Fibroblast of lung (primary cell): ENCODE measurements around the gene RAB43. TPM values are rescaled to one million over a fixed set of nuclear protein-coding genes. Genes with fewer than 3 reads are reported as not detected.
"Not testable (repeated sequence)": the region's sequence is repeated elsewhere in the genome, so short reads cannot be mapped to it uniquely, and the experiment has no call there.

Experiments used
- DNase-seq, 2 donors: peaks; one replicate each; pipeline versions ENCODE4 v3.0.0 to v3.0.0-alpha.2; 2010; ENCODE audit warnings: low read depth in 2 of 2
- H2AFZ ChIP-seq: 2 replicates; pipeline ENCODE4 v1.5.1; 2012; ENCODE audit warnings: low read length, control low read depth, inconsistent platforms
- H3K27ac ChIP-seq: 2 replicates; pipeline ENCODE4 v1.5.1; 2011; ENCODE audit warnings: low read length, control low read depth; ENCODE audit not compliant: insufficient read depth
- H3K27me3 ChIP-seq: 2 replicates; pipeline ENCODE4 v1.5.1; 2011; ENCODE audit warnings: mild to moderate bottlenecking, low read length; ENCODE audit not compliant: control insufficient read depth, insufficient read depth
- H3K36me3 ChIP-seq: 2 replicates; pipeline ENCODE4 v1.5.1; 2011; ENCODE audit warnings: low read length; ENCODE audit not compliant: control insufficient read depth, insufficient read depth
- H3K4me1 ChIP-seq: 2 replicates; pipeline ENCODE4 v1.5.1; 2011; ENCODE audit warnings: low read length; ENCODE audit not compliant: control insufficient read depth, insufficient read depth; ENCODE audit errors: extremely low read depth
- H3K4me2 ChIP-seq: 2 replicates; pipeline ENCODE4 v1.5.1; 2011; ENCODE audit warnings: low read length, control low read depth; ENCODE audit not compliant: insufficient read depth; ENCODE audit errors: extremely low read depth
- H3K4me3 ChIP-seq, 4 experiments: fragments of 200-600 bp in 1 of 4; sonication (generic) in 1 of 4; replicated peaks in 1 of 4; 2 replicates each; pipeline ENCODE4 v1.5.1; 2011 to 2016; ENCODE audit warnings: low read length in 4 of 4, low read depth in 3 of 4, mild to moderate bottlenecking in 3 of 4, control low read depth in 2 of 4, inconsistent platforms in 1 of 4, mixed read lengths in 1 of 4; ENCODE audit not compliant: insufficient read depth in 1 of 4; ENCODE audit errors: control extremely low read depth in 1 of 4
- H3K79me2 ChIP-seq: 2 replicates; pipeline ENCODE4 v1.5.1; 2012; ENCODE audit warnings: mild to moderate bottlenecking, low read length, inconsistent platforms; ENCODE audit not compliant: control insufficient read depth, insufficient read depth
- H3K9ac ChIP-seq: 2 replicates; pipeline ENCODE4 v1.5.1; 2011; ENCODE audit warnings: mild to moderate bottlenecking, low read length, control low read depth; ENCODE audit not compliant: insufficient read depth
- H3K9me3 ChIP-seq: 2 replicates; pipeline ENCODE4 v1.5.1; 2012; ENCODE audit warnings: low read depth, low read length; ENCODE audit not compliant: control insufficient read depth, insufficient read depth
- H4K20me1 ChIP-seq: 2 replicates; pipeline ENCODE4 v1.5.1; 2011; ENCODE audit warnings: low read length; ENCODE audit not compliant: control insufficient read depth, insufficient read depth; ENCODE audit errors: extremely low read depth
- CTCF ChIP-seq, 2 donors: IDR thresholded peaks in 1 of 2; conservative IDR thresholded peaks in 1 of 2; 1 replicate in 1 of 2; 2 replicates in 1 of 2; pipeline ENCODE4 v1.5.1; 2011 to 2012; ENCODE audit warnings: low read length in 2 of 2, control low read depth in 1 of 2, inconsistent platforms in 1 of 2, low read depth in 1 of 2, mild to moderate bottlenecking in 1 of 2
- EZH2 ChIP-seq: IDR thresholded peaks from 2 replicates; pipeline ENCODE4 v1.5.1; 2012; ENCODE audit warnings: low read length, control low read depth, mild to moderate bottlenecking; ENCODE audit errors: missing control alignments
- polyA minus RNA-seq: library from RNA; depleted of rRNA, polyadenylated mRNA; stranded (reverse); fragments of >200 nt; gene quantifications from 2 replicates; pipeline ENCODE4 v1.2.3, GENCODE V29; 2011; ENCODE audit warnings: low replicate concordance
- polyA plus RNA-seq, 2 donors: library from polyadenylated mRNA; depleted of rRNA in 1 of 2; stranded (reverse) in 1 of 2; unstranded in 1 of 2; fragments of >200 nt; gene quantifications; 2 replicates each; pipeline ENCODE4 v1.2.1, GENCODE V29; 2011 to 2012; ENCODE audit warnings: missing spikeins in 1 of 2
- total RNA-seq: library from RNA; depleted of rRNA; stranded (reverse); fragments of >200 nt; gene quantifications from 2 replicates; pipeline ENCODE4 v1.2.1, GENCODE V29; 2014

The RAB43 gene
- 12.1 and 21.5 TPM in 2 replicates for total RNA-seq
- 5.7 and 6.6 TPM in 2 replicates for polyA plus RNA-seq
- 13.5 and 18.7 TPM in 2 replicates for polyA plus RNA-seq (2012)
- 24.5 and 31.8 TPM in 2 replicates for polyA minus RNA-seq

DNA sequence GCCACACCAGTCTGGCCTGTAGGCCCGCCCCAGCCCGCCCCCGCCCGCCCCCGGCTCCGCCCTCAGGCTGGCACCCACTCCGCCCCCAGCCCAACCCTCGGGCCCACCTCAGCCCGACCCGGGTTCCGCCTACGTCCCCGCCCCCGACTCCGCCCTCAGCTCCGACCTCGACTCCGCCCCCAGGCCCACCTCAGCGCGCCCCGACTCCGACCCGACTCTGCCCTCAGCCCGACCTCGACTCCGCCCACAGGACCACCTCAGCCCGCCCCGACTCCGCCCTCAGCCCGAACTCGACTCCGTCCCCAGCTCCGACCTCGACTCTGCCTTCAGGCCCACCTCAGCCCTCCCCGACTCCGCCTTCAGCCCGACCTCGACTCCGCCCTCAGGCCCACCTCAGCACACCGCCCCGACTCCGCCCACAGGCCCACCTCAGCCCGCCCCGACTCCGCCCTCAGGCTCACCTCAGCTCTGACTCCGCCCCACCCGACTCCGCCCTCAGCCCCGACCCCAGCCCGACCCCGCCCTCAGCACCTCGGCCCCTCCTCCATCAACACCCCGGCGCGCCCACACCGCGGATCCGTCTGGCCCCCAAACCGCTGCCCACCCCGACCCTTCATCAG, at the start of gene RAB43:
RAB43 (minus strand) TSS at position 13 of the 620 bp plus-strand sequence. CDS start 315 bp downstream, outside the sequence.
- peak within 1 kb of the TSS; percentile 78 for H3K9ac ChIP-seq
- peak; percentile 73 for DNase-seq
- TF ChIP-seq EZH2 = no peak
- TF ChIP-seq CTCF (conservative IDR thresholded peaks at IDR 0.05 in 1 of 2, IDR thresholded peaks at IDR 0.05 in 1 of 2; ENCODE audit: low read depth in 1 of 2, low read length in 2 of 2) = no peak
- H4K20me1 ChIP-seq = peaks cover 1% of the 10 kb centered on the region
- peak within 1 kb of the TSS; percentile 71 for H2AFZ ChIP-seq
- H3K79me2 ChIP-seq = peaks cover 27% of the 10 kb centered on the region
- no peaks in the 10 kb centered on the region for H3K36me3 ChIP-seq
- H3K4me1 ChIP-seq = peaks cover 17% of the 10 kb centered on the region
- no peaks in the 10 kb centered on the region for H3K27me3 ChIP-seq
- peak within 1 kb of the TSS; percentile 83 to 88 (median 87) for H3K4me3 ChIP-seq
- H3K9me3 ChIP-seq = no peaks in the 10 kb centered on the region
- peak within 1 kb of the TSS; percentile 81 for H3K27ac ChIP-seq
- peak within 1 kb of the TSS; percentile 100 for H3K4me2 ChIP-seq

DNA sequence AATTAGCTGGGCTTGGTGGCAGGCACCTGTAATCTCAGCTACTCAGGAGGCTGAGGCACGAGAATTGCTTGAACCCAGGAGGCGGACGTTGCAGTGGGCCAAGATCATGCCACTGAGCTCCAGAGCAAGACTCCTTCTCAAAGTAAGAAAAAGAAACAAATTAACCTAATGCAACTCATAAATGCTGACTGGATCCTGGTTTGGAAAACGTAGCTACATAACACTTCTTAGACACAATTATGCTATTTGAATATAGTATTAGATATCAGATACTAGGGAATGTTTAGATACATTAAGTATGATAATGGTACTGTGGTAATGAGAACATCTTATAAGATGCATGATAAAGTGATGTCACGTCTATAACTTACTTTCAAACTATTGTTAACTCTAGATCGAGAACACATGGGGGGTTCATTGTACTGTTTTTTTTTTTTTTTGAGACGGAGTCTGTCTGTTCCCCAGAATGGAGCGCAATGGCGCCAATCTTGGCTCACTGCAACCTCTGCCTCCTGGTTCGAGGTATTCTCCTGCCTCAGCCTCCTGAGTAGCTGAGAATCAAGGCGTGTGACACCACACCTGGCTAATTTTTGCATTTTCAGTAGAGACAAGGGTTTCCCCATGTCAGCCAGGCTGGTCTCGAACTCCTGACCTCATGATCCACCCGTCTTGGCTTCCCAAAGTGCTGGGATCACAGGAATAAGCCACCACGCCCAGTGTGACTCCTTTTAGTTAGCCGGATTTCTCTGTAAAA, 45.2 kb upstream of the RAB43 start:
- H3K36me3 ChIP-seq = peaks cover 22% of the 10 kb centered on the region

DNA sequence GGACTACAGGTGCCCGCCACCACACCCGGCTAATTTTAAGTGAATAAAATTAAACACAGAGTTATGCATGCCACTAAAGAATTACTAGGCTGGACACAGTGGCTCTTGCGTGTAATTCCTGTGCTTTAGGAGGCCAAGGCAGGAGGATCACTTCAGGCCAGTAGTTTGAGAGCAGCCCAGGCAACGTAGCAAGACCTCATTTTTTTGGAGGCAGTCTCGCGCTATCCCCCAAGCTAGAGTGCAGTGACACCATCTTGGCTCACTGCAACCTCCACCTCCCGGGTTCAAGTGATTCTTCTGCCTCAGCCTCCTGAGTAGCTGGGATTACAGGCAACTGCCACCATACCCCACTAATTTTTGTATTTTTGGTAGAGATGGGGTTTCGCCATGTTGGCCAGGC, 44.0 kb upstream of the RAB43 start:
- H3K79me2 ChIP-seq, H3K9ac ChIP-seq, H3K4me3 ChIP-seq, H3K4me1 ChIP-seq, H3K27me3 ChIP-seq, H3K4me2 ChIP-seq, DNase-seq, H4K20me1 ChIP-seq, H3K9me3 ChIP-seq, H3K27ac ChIP-seq, H2AFZ ChIP-seq: not testable (repeated sequence)
- H3K36me3 ChIP-seq = peaks cover 16% of the 10 kb centered on the region

More for the DNA sequence above, 45.2 kb upstream of the RAB43 start:
- H4K20me1 ChIP-seq = no peaks in the 10 kb centered on the region
- TF ChIP-seq EZH2 (no peak), CTCF (conservative IDR thresholded peaks at IDR 0.05 in 1 of 2, IDR thresholded peaks at IDR 0.05 in 1 of 2; ENCODE audit: low read depth in 1 of 2, low read length in 2 of 2) (no peak)
- H2AFZ ChIP-seq = no peak overlapping the region
- peaks cover 19% of the 10 kb centered on the region for H3K79me2 ChIP-seq
- DNase-seq = no peak
- no peak overlapping the region for H3K9ac ChIP-seq
- peaks cover 3% of the 10 kb centered on the region for H3K4me1 ChIP-seq
- no peaks in the 10 kb centered on the region for H3K9me3 ChIP-seq
- H3K27me3 ChIP-seq = no peaks in the 10 kb centered on the region
- no peak overlapping the region for H3K4me3 ChIP-seq
- no peak overlapping the region for H3K27ac ChIP-seq
- no peak overlapping the region for H3K4me2 ChIP-seq
